Hepatocyte (in vitro differentiated cells): ENCODE data around the gene EHBP1L1. TPM values are rescaled to one million over a fixed set of nuclear protein-coding genes. Genes with fewer than 3 reads are reported as not detected.

Experiments used
- DNase-seq: peaks from one replicate; pipeline ENCODE4 v3.0.0-alpha.2; 2016; ENCODE audit warnings: low spot score
- H2AFZ ChIP-seq: fragments of 200-600 bp; sonication (generic); 2 replicates; pipeline ENCODE4 v1.6.0; 2016; ENCODE audit warnings: antibody characterized with exemption, mild to moderate bottlenecking
- H3K27ac ChIP-seq: fragments of 200-600 bp; sonication (generic); 2 replicates; pipeline ENCODE4 v1.5.1; 2016; ENCODE audit warnings: mild to moderate bottlenecking
- H3K27me3 ChIP-seq: fragments of 200-600 bp; sonication (generic); 2 replicates; pipeline ENCODE4 v1.6.1; 2016
- H3K36me3 ChIP-seq: fragments of 200-600 bp; sonication (generic); replicated peaks from 2 replicates; pipeline ENCODE4 v1.5.1; 2016; ENCODE audit warnings: low read depth; ENCODE audit not compliant: insufficient read depth
- H3K4me1 ChIP-seq: fragments of 200-600 bp; sonication (generic); 2 replicates; pipeline ENCODE4 v1.5.1; 2016; ENCODE audit warnings: mild to moderate bottlenecking, moderate library complexity; ENCODE audit not compliant: insufficient read depth
- H3K4me2 ChIP-seq: fragments of 200-600 bp; sonication (generic); 2 replicates; pipeline ENCODE4 v1.6.0; 2016
- H3K4me3 ChIP-seq: fragments of 200-600 bp; sonication (generic); 2 replicates; pipeline ENCODE4 v1.5.1; 2016; ENCODE audit warnings: mild to moderate bottlenecking
- H3K79me2 ChIP-seq: fragments of 200-600 bp; sonication (generic); 2 replicates; pipeline ENCODE4 v1.6.0; 2017; ENCODE audit warnings: mild to moderate bottlenecking
- H3K9me2 ChIP-seq: fragments of 200-600 bp; sonication (generic); replicated peaks from 2 replicates; pipeline ENCODE4 v1.6.0; 2017; ENCODE audit warnings: mild to moderate bottlenecking; ENCODE audit not compliant: insufficient read depth
- H3K9me3 ChIP-seq: fragments of 200-600 bp; sonication (generic); 2 replicates; pipeline ENCODE4 v1.5.1; 2016; ENCODE audit warnings: low read depth, mild to moderate bottlenecking
- H4K20me1 ChIP-seq: fragments of 200-600 bp; sonication (generic); 2 replicates; pipeline ENCODE4 v1.6.0; 2016; ENCODE audit warnings: mild to moderate bottlenecking; ENCODE audit not compliant: insufficient read depth, poor library complexity, severe bottlenecking
- EZH2 ChIP-seq: fragments of 200-600 bp; sonication (generic); IDR thresholded peaks from 2 replicates; pipeline ENCODE4 v1.6.1; 2016; ENCODE audit warnings: antibody characterized with exemption, mild to moderate bottlenecking, borderline replicate concordance
- EZH2phosphoT487 ChIP-seq: fragments of 200-600 bp; sonication (generic); IDR thresholded peaks from one replicate; pipeline ENCODE4 v1.6.1; 2018; ENCODE audit warnings: antibody characterized with exemption, mild to moderate bottlenecking, low read depth, moderate library complexity; ENCODE audit not compliant: unreplicated experiment, severe bottlenecking
- WGBS: methylation state at CpG from one replicate; pipeline ENCODE4 v1.1.6; 2016; ENCODE audit warnings: low lambda C conversion rate; ENCODE audit errors: missing lambda C conversion rate; 5-methylcytosine and 5-hydroxymethylcytosine counted together
- polyA plus RNA-seq: library from polyadenylated mRNA; unstranded; fragments of >200 nt; fragmentation: Nextera tagmentation; extraction: Ambion mirVana; gene quantifications from 2 replicates; pipeline ENCODE4 v1.2.1, GENCODE V29; 2016
- total RNA-seq: library from RNA; depleted of rRNA; stranded (reverse); fragments of >200 nt; gene quantifications from 2 replicates; pipeline ENCODE4 v1.2.3, GENCODE V29; 2014
- TF ChIP-seq, protein P1 (sequence below): fragments of 200-600 bp; sonication (generic); IDR thresholded peaks from 2 replicates; pipeline ENCODE4 v1.5.1; 2016; ENCODE audit warnings: antibody characterized with exemption, mild to moderate bottlenecking; ENCODE audit not compliant: poor library complexity

The EHBP1L1 gene
- total and polyA plus RNA-seq, 2 experiments from 2014 or later, result 12.5 to 20.9 TPM

DNA sequence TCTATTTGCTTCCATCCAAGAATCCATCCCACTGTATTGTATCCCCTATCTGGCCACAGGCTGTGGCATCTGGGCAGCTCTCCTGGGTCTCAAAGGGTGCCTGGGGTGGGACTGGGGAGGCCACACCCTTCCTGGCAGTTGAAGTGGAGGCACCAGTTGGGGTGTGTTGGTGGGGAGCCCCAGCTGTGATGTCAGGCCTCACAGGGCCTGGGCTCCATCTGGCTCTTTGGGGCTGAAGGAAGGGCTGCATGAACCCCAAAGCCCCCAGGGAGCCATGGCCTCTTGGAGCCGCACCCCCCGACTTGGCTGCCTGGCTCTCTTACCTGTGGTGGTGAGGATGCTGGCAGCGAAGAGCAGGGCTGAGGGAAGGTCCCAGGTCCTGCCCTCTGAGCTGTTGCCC is 19.3 kb downstream of the EHBP1L1 start:
- H4K20me1 ChIP-seq, result no peaks in the 10 kb centered on the region
- no peak overlapping the region for H2AFZ ChIP-seq
- H3K9me2 ChIP-seq, result no peaks in the 10 kb centered on the region
- WGBS, result 93% methylated on average over 3 of the region's 3 CpGs
- H3K36me3 ChIP-seq, result no peaks in the 10 kb centered on the region
- H3K4me3 ChIP-seq, result no peak overlapping the region
- H3K9me3 ChIP-seq, result no peaks in the 10 kb centered on the region
- no peak overlapping the region for H3K4me2 ChIP-seq
- H3K79me2 ChIP-seq, result no peaks in the 10 kb centered on the region
- no peaks in the 10 kb centered on the region for H3K27me3 ChIP-seq
- peaks cover 13% of the 10 kb centered on the region for H3K4me1 ChIP-seq
- TF ChIP-seq, protein P1, sequence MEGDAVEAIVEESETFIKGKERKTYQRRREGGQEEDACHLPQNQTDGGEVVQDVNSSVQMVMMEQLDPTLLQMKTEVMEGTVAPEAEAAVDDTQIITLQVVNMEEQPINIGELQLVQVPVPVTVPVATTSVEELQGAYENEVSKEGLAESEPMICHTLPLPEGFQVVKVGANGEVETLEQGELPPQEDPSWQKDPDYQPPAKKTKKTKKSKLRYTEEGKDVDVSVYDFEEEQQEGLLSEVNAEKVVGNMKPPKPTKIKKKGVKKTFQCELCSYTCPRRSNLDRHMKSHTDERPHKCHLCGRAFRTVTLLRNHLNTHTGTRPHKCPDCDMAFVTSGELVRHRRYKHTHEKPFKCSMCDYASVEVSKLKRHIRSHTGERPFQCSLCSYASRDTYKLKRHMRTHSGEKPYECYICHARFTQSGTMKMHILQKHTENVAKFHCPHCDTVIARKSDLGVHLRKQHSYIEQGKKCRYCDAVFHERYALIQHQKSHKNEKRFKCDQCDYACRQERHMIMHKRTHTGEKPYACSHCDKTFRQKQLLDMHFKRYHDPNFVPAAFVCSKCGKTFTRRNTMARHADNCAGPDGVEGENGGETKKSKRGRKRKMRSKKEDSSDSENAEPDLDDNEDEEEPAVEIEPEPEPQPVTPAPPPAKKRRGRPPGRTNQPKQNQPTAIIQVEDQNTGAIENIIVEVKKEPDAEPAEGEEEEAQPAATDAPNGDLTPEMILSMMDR, result no peak
- TF ChIP-seq EZH2, result no peak
- no peak for TF ChIP-seq EZH2phosphoT487
- no peak overlapping the region for H3K27ac ChIP-seq
- DNase-seq, result no peak

DNA sequence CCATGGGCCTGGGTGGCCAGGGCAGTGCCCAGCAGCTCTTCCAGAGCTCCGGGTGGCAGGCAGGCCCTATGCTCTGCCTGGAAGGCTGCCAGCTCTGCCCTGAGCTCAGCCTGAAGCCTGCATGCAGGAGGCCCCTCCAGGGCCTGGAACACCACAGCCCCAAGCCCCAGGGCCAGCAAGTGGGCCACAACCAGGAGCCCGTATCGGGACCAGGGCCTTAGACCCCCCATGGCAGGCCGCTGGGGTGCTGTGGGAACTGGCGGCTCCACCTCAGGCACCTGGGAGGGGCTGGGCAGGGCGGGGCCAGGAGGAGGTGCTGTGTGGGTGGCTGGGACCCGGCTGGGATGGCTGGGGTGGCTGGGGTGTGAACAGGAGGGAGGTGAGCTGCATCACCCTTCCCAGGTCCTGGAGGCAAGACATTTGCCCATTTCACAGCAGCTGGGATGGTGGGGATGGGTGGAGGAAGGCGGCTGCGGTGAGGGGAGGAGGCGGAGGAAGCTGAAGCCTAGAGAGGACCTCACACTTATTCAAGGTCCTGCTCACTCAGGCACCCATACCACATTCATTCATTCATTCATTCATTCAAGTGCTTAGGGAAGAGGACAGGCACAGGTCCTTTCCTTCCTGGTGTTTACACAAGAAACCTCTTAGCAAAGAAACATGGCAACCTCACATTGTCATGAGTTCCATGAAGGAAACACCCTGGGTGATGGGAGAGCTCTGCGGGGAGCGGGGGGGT is 19.9 kb downstream of the EHBP1L1 start, which contains the start of gene KCNK7:
Gene KCNK7 (minus strand): TSS at position 258 of the 739 bp plus-strand sequence. CDS start 28 bp downstream, at position 230.
- Histone ChIP-seq H3K9me3 (no peaks in the 10 kb centered on the region), H3K9me2 (no peaks in the 10 kb centered on the region), H2AFZ (no peak within 1 kb of the TSS), H3K4me3 (no peak within 1 kb of the TSS), H3K27me3 (no peaks in the 10 kb centered on the region), H3K27ac (no peak within 1 kb of the TSS), H4K20me1 (no peaks in the 10 kb centered on the region), H3K79me2 (no peaks in the 10 kb centered on the region), H3K4me1 (peaks cover 13% of the 10 kb centered on the region), H3K4me2 (no peak within 1 kb of the TSS), H3K36me3 (no peaks in the 10 kb centered on the region)
- DNase-seq, result no peak
- no peak for TF ChIP-seq EZH2phosphoT487
- TF ChIP-seq, protein P1, result no peak
- TF ChIP-seq EZH2, result no peak
- WGBS, result 70% methylated on average over 11 of the region's 12 CpGs

DNA sequence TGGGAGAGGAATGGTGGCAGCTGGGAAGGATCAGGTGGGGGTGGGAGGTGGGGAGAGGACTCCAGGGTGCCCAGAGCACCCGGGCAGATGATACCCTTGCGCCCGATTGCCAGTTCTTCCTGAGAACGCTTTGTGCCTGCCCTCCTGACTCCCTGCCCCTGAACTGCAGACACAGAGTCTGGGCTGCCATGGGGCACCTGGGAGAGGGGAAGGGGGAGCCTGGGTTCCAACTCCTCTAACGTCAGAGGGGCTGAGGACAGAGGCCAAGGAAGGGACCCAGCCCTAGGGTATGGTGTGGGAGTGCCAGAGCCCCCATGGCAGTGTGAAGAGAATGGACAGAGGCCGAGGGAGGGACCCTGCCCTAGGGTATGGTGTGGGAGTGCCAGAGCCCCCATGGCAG is 20.7 kb downstream of the EHBP1L1 start:
- Histone ChIP-seq H3K36me3 (no peaks in the 10 kb centered on the region), H3K4me2 (no peak overlapping the region), H4K20me1 (no peaks in the 10 kb centered on the region), H3K9me2 (no peaks in the 10 kb centered on the region), H3K4me1 (peaks cover 13% of the 10 kb centered on the region), H3K27ac (no peak overlapping the region), H3K4me3 (no peak overlapping the region), H3K27me3 (no peaks in the 10 kb centered on the region), H3K9me3 (no peaks in the 10 kb centered on the region), H3K79me2 (no peaks in the 10 kb centered on the region), H2AFZ (no peak overlapping the region)
- WGBS, result 86% methylated on average over 5 of the region's 6 CpGs
- DNase-seq, result no peak
- TF ChIP-seq, protein P1, result no peak
- TF ChIP-seq EZH2phosphoT487 (no peak), EZH2 (no peak)
